EL (cell line): ENCODE results near the gene LRRC4C.
"Not testable (repeated sequence)": the region's sequence is repeated elsewhere in the genome, so short reads cannot be mapped to it uniquely, and the experiment has no call there.

ENCODE experiments used
- DNase-seq: peaks from one replicate; pipeline ENCODE4 v3.0.0-alpha.2; 2016

Gene LRRC4C

DNA sequence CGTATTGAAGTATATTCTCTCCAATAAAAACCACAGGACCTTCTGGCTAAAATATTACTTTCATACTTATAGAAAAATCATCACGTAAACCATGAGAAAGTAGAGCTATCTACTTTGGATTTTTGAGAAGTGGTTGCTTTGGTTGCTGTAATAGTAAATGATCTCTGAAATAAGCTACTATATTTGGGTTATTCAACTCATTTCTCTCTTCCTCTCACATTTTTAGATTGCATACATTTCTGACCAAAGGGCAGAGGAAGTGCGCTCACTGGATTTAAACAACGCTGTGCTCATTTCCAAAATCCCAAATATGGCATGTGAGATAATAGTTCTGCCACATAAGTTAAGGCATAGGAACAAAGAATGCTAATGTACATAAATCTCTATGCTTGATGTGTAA lies 357.0 kb downstream of the LRRC4C start:
- no peak for DNase-seq

- no peak for DNase-seq
Measured at GRCh38 chr11:41099654-41100053, 359.8 kb downstream of the LRRC4C start.

GRCh38 chr11:41085123-41085522 lies 374.3 kb downstream of the LRRC4C start:
- no peak for DNase-seq

DNA sequence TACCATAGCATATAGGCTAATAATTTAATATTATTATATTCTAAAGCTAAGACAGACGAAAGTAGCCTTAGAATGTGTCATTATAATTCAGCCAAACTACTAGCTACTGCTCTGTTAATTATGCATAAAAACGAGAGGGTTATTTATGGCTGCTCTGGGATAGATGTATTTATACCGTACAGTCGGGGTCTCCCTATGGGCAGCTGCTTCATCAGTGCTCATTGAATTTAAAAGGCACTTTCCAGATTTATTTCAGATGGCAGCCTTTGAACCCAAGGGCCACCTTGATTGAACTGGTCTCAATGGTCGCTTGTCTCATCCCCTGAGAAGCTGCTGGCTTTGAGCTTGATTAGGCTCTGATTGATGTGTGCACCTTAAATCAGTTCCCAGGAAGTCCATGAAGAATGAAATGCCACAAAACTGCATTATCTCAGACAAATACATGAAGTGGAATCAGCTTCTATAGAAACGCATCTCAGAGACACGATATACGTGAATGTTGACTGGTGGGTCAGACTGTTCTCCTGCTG lies 377.6 kb downstream of the LRRC4C start:
- DNase-seq: no peak

- no peak for DNase-seq
Measured at GRCh38 chr11:41074318-41074717, 385.1 kb downstream of the LRRC4C start.

GRCh38 chr11:41065432-41065831 lies 394.0 kb downstream of the LRRC4C start:
- no peak for DNase-seq

- DNase-seq: no peak
Measured at GRCh38 chr11:41058138-41058537, 401.3 kb downstream of the LRRC4C start.

GRCh38 chr11:41056892-41057569 lies 402.4 kb downstream of the LRRC4C start:
- no peak for DNase-seq

DNA sequence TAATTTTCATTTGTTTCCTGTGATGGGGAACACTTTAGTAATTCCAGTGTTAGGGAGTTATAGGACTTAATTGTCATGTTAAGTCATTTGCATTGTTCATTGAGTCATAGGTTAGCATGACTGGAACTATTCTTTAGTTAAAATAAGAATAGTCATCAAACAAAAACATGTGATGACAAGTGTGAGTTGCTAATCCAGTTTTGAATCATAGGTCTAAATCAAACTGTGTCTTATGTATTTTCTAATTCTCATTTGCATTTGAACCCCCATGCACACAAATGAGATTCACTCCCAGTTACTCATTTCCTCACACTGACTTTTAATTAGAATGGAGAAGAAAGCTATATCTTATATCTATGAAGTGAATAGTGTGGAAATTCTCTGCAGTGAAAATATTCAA lies 405.6 kb downstream of the LRRC4C start:
- DNase-seq: no peak

GRCh38 chr11:41051919-41052635 lies 407.4 kb downstream of the LRRC4C start:
- DNase-seq: no peak

DNA sequence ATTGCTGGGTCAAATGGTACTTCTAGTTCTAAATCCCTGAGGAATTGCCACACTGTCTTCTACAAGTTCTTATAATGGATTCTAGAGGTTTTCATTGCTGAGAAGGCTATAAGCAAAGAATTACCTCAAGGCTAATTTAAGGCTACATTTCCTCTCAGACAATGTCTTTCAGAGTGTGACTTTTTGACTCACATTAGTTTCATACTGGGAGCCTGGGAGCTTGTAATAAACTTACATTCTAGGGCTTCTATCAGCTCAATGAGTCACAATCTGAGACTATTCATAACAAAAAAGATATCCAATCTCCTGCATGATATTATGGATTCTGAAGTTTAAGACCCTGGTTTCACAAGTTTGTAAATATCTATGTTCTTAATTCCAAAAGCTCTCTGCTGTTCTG lies 408.7 kb downstream of the LRRC4C start:
- DNase-seq: no peak

- DNase-seq: no peak
Measured at GRCh38 chr11:41047229-41047628, 412.2 kb downstream of the LRRC4C start.

- DNase-seq: no peak
Measured at GRCh38 chr11:41045266-41045665, 414.2 kb downstream of the LRRC4C start.

DNA sequence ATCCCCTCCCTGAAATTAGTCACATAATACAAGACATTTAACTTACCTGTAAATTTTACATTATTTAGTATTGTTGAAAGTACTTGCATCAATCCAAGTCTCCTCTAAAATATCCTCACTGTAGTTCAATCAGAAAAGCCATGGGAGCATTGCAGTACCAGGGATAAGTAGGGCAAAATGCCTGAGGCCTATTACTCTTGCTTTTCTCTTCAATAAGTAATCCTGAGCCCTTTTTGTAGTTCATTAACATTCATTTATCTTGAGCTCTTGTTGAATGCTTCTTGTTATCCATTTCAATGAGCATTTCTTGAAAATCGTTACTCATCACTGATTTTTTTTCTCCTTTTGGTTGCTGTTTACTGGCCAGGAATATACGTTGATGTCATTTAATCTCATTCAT lies 414.7 kb downstream of the LRRC4C start:
- no peak for DNase-seq

DNA sequence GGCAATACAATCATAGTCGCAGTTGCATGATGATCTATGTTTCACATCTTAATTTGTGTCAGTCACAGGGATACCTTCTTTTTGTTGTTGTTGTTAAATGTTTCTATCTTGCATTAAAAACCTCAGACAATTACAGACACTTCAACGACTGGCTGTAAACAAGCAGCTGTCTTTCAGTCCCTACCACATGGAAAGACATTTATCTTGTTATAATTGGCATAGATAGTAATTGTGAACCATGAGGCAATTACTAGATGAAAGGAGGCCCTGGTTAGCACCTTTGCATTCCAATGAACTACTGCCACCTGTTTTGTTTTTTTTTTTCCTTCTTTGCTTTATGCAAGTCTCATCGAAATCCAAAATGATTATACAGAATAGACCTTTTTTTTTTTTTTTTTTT lies 416.8 kb downstream of the LRRC4C start:
- DNase-seq: no peak

DNA sequence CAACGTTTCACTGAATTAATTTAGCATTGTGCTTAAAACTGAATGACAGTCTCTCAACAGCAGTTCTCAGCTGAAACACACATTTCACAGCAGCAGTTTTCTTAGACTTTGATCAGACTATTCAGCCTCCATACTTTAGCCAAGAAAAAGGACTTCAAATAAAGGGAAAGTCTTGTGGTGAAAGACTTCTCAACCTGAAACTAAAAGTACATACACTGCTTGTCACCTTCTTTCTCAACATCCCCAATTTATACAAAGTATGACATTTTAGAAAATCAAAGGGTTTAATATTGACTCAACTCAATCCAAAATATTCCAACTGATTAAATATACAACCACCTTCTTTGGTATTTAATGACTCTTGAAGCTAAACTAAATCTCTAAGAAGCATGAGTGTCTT lies 419.0 kb downstream of the LRRC4C start:
- no peak for DNase-seq

DNA sequence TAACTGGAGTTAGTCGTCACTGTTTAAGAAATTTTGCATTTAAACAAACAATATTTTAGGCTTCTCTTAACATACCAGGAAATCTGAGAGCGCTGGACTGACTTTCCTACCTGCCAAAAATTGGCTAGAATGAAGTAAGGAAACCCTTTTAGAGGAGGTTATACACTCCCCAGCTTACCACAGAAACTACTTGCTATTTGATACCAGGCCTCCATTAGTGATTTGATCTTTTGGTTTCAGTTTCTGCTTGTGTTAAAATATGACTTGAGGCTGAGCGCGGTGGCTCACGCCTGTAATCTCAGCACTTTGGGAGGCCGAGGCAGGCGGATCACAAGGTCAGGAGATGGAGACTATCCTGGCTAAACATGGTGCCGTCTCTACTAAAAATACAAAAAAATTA lies 419.9 kb downstream of the LRRC4C start:
- no peak for DNase-seq

DNA sequence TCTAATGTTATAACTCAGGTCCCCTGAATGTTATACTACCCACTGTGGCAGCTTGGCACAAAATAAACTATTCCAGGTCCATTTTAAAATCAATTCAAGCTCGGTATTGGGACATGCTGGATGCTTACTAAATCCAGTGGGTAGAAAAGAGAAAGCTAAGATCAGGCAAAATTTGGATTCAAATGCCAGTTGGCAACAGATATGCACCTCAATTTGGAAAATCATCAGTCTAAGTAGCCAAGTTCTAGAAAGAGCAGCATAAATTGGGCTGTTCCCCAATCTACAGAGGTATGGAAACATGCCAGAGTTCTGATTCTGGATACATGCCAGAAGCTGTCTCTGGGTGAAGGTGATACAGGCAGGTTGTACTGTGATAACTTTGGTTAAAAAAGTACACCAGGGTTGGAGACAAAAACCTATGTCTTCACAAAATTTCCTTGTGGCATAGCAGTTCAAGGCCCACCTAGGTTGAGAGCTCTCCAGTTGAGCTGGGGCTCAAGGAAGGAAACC lies 427.8 kb downstream of the LRRC4C start:
- no peak for DNase-seq

DNA sequence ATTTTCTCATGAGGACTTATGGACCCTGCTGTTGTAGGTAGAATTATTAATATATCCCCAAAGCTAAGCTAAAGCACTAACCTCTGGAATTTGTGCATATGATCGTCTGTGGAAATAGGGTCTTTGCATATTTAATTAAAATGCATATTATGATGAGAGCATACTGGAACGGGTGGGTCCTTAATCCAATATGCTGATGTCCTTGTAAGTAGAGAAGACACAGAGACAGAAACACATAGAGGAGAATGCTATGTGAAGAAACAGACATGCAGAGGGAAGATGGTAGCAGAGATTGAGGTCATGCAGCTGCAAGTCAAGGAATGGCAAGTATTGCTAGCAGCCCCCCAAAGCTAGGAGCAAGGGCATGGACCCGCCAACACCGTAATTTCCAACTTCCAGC lies 439.2 kb downstream of the LRRC4C start:
- no peak for DNase-seq

GRCh38 chr11:41019666-41020065 lies 439.8 kb downstream of the LRRC4C start:
- DNase-seq: not testable (repeated sequence)

GRCh38 chr11:41018224-41018623 lies 441.2 kb downstream of the LRRC4C start:
- DNase-seq: no peak

DNA sequence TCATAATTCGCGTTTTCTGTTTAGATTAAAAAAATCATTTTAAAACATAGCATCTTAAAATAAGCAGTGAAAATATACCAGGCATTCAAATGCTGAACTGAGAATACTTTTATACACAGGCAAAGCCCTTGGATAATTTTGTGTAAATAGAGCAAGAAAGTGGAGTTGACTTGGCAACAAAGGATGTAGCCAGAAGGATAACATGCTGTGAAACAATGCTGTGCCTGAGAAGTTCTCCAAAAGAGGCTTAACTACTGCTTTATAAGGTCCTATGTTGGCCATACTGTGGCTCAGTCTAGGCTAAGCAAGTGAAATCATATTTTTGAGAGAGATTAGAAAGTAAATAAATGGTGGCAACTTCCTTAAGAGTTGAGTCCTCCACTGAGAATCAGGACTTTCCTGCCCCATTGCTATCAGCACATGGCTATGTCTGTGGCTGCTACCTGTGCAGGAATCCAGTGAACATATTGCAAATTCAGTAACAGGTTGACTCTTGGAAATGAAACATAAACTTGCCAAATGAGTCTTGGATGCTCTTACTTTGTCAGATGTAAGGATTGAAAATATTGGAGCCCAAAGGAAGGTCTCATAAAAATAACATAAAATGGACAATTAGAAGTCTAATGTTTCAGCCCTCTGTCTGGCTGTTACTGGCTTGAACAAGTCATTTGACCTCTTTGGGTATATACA lies 448.9 kb downstream of the LRRC4C start:
- no peak for DNase-seq

DNA sequence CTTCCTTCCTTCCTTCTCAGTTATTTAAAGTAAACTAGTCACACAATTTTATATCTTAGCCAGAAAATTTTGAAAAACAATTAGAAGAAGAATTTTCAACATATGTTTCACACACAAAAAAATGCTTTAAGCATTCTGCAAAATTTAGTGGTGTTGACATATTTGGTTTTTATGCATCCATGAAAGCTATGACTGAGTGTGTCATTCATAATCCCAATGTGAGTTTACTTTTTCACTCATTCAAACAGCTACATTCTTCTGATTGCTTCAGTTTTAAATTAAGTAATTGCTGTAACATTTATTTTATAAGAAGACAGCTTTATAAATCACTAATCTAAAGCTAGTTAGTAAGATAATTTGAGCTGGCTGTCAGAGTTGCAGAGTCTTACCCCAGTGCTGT lies 453.5 kb downstream of the LRRC4C start:
- no peak for DNase-seq
